NCI-H1048 (cell line): ENCODE data around the gene CHRNG.

Source experiments
- DNase-seq: peaks from one replicate; lab custom pipeline; 2025; lab: John Stamatoyannopoulos, UW

Gene CHRNG

DNA sequence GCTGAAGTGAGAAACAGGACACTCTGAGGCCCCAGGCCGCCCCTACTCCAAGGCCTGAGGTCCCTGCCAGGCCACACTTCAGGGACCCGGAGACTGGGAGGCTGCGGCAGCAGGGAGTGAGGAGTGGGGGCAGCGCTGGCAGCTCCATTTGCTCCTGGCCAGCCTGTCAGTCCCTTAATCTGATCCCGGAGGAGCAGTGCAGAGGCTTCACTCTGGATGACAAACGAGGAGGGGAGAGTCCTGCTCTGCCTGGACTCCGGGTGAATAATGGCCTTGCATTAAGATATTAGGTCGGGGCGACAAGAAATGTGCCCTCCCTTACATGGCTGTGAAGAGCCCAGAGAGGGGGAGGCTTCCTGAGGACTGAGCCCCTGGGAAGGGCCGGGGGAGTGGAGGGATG is 33.6 kb upstream of the CHRNG start:
- no peak for DNase-seq

DNA sequence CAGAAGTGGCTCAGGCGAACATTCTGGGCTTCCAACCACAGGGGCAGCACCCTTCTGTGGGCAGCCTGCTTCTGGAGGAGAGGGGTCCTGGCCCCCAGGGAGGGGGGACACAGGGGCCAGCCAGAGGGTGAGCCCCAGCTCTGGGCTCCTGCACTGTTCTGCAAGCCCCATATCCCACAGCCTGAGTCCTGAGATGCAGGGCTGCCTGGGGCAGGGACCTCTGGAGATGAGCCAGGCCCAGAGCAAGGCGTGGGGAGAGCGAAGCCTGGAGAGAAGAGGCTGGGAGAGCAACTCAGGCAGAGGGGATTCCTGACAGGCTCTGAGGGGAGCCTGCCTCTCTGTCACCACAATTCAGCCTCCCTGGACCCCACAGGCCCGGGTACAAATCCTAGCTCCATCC is 32.8 kb upstream of the CHRNG start:
- no peak for DNase-seq

DNA sequence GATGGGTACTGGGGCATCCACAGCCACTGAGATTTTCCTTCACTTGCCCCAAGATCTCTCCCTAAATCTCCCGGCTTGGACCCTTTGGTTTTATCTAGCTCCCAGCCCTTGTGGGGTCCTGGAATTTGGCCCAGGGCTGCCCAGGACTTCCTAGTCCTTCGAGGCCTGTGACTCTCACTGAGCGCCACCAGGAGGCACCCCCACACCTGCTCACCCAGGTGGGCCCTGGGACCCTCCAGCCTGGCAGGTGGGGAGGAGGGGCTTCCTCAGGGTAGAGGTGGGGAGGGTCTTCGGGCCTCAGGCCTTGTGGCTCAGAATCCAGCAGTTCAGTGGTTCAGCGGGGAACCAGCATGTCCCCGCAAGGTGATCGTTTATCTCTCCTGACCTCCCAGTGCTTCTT is 31.2 kb upstream of the CHRNG start:
- no peak for DNase-seq

DNA sequence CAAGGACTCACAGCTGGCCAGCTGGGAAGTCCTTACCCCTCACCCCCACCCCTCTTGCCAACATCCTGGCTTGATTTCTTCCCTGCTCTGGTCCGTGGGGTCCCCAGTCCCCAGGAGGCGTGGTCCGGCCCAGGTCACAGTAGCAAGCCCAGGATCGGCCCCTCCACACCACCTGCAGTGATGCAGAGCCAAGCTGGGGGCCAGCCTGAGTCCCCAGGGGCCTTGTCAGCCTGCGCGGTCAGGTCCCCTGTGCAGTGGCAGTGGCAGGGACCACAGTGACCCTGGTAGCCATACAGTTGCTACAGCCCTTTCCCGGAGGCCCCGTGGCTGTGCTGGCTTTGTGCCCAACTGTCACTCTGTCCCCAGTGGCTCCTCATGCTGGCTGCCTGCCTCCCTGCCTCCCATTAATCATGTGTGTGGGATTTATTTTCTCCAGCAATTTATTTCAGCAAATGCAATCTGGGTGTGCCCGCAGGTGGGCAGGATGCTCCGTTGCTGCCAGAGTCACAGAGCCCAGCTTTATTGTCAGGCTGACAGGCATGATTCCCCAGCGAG is 28.1 kb upstream of the CHRNG start:
- no peak for DNase-seq

DNA sequence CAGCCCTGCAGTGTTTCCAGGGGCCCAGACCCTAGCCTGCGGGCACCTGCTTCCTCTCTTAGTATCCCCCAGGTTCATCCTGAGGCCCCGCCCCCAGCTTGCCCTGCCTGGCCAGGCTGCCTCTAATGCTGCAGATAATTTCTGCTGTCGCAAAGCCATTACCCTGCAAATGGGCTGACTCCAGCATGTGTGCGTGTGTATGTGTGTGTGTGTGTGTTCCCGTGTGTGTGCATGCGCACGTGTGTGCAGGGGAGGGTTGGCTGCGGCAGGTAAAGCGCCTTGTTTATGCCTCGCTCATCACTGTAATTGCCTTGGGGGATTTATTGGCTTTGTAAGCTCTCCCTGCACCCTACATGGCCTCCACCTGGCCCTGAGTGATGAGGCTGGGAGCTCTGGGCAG is 26.9 kb upstream of the CHRNG start:
- DNase-seq: no peak

DNA sequence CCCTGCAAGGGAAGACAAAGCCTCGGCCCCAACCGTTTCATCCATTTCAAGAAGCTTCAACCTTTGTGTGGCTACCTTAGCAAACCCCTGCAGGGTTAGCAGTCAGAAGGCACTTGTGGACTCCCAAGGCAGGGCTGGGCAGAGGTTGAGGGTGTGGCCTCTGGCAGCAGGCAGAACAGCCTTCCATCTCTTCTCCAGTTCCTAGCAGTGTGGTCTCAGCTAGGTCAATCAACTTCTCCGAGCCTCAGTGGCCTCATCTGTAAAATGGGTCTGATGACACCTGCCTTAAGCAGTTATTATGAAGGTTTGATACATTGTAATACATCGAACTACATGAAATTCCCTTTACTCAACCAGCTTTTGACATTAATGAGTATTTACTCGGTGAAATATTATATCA is 26.1 kb upstream of the CHRNG start:
- no peak for DNase-seq

DNA sequence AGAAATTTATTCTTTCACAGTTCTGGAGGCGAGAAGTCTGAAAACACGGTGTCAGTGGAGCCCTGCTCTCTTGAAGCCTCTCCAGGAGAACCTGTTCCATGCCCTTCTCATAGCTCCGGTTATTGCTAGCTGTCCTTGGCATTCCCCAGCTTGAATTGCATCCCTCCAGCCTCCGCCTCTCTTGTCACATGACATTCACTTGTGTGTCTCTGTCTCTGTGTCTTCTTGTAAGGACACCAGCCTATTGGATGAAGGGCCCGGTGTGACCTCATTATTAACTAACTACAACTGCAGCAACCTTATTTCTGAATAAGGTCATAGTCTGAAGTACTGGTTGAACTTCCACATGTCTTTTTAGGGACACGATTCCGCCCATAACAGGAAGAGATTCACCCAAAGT is 23.9 kb upstream of the CHRNG start:
- DNase-seq: no peak

DNA sequence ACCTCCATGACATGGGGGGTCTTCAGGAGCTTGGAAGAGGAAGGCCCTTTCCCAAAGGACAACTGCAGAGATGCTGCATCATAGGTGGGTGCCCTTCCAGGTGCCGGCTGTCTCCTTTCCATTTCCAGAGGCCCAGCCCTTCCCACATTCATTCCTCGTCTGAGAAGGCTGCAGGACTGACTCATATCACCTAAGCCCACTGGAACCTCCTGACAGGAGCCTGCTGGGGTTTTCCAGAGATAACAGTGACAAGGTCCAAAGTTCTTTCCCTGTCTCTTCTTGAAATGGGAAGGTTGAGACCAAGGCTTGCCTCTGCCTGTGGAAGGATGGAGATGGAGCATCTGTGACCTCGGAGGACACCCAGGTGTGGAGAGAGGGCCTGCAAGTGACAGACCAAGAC is 22.9 kb upstream of the CHRNG start:
- DNase-seq: no peak

DNA sequence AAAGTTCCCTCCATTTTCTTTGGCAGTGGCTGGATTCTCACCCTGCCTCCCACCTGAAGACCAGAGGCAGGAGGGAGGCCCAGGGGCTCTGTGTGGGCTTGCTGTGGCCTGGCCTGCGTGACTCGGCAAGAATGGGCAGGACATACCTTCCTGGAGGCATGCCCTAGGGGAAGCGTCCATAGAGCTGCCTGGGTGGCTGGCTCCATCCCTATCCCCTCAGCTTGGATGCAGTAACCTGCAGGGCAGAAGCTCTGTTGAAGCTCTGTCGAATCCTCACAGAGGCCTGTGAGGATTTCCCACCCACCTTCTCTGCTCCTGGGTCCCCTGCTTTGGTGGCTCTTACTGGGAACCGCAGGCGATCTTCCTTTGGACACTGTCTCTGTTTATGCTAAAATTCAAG is 20.6 kb upstream of the CHRNG start:
- no peak for DNase-seq

DNA sequence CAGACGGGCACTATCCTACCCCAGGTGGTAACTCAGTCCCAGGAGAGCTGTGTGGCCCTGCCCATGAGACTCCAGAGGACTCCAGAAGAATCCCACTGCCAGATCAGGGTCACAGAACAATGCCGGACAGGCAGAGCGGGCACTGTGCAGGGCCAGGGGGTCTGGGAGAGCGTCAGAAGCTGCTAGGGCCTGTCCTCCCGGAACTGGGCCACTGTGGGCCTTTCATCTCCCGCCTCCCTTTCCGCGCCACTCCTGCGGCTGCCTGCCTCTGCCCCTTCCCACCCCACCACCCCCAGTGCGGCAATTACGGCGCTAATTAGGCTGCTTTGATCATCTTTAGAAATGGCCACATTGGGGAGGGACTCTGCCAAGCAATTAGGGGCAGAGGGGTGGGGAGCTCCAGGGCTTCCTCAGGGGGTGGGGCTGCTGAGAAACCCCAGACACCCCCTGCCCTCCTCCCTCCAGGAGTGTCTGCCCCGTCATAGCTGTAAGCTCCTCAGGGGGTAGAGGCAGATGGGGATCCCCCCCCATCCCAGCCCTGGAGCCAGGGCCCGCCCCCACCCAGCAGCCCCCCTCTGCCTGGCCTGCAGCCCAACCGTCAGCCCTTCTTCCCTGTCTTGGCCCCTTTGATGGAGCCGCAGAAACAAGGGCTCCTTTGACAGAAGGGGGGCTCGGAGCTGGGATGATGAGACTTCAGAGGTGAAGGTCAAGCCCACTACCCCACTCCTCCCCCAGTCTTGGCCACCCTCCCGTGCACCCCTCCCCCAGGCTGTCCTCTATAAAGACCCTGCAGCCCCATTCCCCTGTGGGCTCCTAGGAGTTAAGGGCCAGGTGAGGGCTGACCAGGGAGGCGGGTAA is 19.7 kb upstream of the CHRNG start, which contains the start of gene PRSS56:
PRSS56 (plus strand) TSS at position 808 of the 858 bp plus-strand sequence. CDS start 211 bp downstream, outside the sequence.
- DNase-seq: no peak

DNA sequence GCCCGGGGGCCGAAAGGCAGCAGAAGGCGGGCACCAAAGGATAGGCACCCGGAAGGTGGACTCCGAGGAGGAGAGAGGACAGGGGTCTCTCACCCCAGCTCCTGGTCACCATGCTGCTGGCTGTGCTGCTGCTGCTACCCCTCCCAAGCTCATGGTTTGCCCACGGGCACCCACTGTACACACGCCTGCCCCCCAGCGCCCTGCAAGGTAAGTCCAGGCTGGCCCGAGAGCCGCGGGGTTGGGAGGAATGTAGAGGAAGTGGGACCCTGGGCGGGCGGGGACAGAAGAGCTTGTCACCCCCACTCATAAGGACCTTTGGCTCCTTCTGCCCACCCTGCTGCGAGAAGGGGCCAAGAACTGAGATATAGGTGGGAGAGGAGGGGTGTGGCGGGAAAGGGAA is 19.0 kb upstream of the CHRNG start:
- DNase-seq: no peak

DNA sequence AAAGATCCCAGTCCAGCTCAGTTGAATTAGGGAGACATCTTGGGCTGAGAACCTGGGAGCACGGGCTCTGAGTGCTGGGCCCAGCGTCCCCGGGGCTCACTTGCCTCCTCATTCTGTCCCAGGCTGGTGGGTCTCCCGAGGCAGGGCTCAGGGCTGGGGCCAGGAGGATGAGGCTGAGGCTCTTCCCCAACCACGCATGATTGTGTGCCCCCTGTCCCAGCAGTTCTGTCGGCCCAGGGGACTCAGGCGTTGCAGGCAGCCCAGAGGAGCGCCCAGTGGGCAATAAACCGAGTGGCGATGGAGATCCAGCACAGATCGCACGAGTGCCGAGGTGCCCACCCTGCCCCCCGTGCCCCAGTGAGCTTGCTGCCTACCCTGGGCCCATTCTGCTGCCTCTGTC is 18.4 kb upstream of the CHRNG start:
- DNase-seq: no peak

DNA sequence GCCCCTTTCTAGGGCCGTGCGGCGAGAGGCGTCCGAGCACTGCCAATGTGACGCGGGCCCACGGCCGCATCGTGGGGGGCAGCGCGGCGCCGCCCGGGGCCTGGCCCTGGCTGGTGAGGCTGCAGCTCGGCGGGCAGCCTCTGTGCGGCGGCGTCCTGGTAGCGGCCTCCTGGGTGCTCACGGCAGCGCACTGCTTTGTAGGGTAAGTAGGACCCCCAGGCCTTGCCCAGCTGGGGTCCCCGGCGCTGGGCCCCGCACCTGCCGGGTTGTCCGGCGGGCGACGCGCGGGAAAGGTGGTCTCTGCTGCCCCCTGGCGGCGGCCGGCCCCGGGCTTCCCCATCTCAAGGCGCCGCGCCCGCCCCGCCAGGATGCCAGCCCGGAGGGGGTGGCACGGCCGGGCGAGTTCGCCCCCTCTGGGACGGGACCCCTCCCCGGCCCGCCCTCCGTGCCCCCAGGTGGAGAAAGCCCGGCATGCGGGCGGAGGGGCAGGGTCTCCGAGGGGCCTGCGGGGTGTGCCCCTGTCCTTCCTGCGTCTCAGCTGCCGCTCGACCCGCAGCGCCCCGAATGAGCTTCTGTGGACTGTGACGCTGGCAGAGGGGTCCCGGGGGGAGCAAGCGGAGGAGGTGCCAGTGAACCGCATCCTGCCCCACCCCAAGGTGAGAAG is 17.4 kb upstream of the CHRNG start:
- DNase-seq: no peak

DNA sequence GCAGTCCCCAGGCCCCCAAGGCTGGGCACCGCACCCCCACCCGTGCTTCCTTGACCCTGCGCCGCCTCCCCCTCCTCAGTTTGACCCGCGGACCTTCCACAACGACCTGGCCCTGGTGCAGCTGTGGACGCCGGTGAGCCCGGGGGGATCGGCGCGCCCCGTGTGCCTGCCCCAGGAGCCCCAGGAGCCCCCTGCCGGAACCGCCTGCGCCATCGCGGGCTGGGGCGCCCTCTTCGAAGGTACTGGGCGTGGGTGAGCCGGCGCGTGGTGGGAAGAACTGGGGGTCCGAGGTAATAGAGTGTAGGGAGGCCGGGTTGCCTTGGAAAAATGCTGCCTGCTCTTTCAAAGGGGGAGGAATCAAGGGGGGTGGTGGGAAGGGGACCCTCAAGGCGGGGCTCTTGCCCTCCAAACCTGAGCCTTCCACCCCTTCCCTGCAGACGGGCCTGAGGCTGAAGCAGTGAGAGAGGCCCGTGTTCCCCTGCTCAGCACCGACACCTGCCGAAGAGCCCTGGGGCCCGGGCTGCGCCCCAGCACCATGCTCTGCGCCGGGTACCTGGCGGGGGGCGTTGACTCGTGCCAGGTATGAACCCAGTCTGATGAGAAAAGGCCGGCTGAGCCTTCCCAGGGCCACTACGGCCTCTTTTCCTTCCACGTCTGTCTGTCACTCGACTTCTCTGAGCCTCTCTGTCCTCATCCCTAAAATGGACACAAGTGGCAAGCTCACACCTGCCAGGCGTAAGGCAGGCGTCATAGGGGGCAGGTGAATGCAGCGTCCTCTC is 16.7 kb upstream of the CHRNG start:
- DNase-seq: no peak

DNA sequence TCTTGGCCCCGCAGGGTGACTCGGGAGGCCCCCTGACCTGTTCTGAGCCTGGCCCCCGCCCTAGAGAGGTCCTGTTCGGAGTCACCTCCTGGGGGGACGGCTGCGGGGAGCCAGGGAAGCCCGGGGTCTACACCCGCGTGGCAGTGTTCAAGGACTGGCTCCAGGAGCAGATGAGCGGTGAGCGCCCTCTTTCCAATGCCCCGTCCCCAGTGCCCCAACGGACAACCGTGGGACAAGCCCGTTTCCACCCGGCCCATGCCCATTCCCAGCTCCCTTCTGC is 16.1 kb upstream of the CHRNG start:
- DNase-seq: no peak

DNA sequence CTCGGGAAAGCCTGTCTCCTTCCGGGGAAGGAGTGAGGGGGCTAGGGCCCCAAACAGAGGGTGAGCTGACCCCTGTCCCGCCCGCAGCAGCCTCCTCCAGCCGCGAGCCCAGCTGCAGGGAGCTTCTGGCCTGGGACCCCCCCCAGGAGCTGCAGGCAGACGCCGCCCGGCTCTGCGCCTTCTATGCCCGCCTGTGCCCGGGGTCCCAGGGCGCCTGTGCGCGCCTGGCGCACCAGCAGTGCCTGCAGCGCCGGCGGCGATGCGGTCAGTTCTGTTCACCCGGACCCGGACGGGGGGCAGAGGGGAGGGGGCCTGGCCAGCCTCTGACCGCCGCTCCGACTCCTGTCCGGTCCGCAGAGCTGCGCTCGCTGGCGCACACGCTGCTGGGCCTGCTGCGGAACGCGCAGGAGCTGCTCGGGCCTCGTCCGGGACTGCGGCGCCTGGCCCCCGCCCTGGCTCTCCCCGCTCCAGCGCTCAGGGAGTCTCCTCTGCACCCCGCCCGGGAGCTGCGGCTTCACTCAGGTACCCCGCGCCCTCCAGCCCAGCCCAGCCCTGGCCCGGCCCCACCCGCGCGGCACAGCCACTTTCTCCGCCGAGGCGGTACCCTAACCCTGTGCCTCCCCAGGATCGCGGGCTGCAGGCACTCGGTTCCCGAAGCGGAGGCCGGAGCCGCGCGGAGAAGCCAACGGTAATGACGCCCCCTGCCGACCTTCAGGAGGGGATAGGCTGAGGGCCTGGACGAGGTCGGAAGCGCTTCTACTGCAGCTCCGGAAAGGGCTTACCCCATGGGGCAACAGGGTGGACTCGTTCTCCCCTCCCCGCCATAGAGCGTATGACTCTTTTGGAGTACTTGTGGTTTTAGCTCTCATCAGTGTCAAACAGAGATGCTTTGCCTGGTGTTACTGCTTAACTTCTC is 15.6 kb upstream of the CHRNG start:
- DNase-seq: no peak

DNA sequence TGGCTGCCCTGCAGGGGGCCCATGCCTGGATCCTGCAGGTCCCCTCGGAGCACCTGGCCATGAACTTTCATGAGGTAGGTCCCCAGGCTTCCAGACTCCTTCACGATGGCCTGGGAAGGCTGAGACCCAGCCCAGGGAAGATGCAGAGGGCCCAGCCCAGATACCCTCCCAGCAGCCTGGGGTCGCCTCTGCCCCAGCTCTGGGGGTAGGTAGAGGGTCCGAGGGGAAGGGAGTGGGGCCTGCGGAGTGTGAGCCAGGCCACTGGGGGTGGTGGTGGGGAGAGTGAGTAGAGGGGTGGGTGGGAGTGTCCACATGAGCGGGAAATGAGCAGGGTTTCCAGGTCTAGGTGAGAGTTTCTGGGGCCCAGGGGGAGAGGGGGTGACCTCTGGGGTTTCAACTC is 14.7 kb upstream of the CHRNG start:
- no peak for DNase-seq

DNA sequence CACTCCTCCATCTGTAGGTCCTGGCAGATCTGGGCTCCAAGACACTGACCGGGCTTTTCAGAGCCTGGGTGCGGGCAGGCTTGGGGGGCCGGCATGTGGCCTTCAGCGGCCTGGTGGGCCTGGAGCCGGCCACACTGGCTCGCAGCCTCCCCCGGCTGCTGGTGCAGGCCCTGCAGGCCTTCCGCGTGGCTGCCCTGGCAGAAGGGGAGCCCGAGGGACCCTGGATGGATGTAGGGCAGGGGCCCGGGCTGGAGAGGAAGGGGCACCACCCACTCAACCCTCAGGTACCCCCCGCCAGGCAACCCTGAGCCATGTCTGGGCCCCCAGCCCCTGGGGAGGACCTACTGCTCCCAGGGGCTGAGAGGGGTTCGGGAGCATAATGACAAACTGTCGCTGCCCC is 14.3 kb upstream of the CHRNG start:
- DNase-seq: no peak

DNA sequence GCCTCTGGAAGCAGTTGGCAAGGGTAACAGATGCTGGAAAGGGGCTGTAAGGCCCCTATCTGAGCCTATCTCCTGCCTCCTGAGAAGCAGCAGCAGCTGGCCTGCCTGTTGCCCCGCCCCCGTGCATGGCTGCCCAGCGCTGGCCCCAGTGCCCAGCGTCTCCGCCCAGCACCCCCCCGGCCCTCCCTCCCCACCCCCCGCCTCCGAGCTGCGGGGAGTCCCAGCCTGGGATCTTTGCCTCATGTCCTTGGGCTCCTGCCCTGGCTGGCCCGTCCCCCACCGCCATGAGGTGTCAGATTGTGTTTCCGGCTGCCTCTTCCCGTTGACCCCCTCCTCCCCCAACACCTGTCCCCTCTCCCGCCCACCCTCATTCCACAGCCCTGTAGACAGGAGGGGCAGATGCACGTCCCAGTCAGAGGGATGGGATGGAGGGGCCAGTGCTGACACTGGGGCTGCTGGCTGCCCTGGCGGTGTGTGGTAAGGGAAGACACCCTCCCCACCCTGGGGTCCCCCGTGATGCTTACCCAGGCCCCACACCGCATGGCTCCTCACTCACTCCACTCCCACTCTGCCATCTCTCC is 13.6 kb upstream of the CHRNG start, which contains the start of gene CHRND:
CHRND (plus strand) TSS at position 370 of the 581 bp plus-strand sequence; CDS start at position 426, 56 bp downstream.
- DNase-seq: no peak

DNA sequence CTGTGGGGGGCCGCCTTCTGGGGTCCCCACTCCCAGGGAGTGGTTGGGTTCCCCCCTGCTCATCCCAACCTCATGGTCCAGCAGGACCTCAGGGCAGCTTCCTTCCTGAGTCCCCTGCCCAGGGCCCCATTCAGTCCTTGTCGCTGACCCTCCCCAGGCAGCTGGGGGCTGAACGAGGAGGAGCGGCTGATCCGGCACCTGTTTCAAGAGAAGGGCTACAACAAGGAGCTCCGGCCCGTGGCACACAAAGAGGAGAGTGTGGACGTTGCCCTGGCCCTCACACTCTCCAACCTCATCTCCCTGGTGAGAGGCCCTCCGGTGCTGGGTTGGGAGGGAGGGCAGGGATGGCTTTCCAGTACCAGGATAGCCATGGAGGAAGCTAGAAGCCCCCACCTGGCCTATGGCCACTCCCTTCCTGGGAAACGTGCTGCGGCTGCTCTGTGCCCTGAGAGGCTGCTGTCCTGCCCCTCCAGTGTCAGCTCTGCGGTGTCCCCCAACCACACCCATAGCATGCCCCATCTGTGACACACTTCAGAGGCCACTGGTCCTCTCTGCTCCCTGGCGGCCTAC is 13.0 kb upstream of the CHRNG start:
- no peak for DNase-seq
